ENCODE measurements around the gene MBD1.
A peak's percentile ranks its signal among the peaks of the same experiment; 100 is the strongest.
"Not testable (repeated sequence)": the region's sequence is repeated elsewhere in the genome, so short reads cannot be mapped to it uniquely, and the experiment has no call there.

The MBD1 gene

DNA sequence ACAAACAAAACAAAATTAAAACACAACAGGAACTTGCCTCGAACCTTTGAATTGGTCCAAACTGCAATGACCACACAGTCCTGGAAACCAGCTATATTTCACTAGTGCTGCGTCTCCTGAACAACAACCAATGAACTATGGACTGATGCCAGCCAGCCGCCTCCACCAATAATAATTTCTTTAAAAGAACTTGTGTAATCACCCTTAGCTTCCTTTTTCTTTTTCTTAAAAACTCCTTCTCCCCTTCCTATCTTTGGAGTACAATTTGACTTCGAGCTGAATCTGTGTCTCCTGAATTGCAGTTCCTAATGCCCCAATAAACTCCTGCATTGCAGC is 7.8 kb upstream of the MBD1 start:
- DNase-seq = no peak

DNA sequence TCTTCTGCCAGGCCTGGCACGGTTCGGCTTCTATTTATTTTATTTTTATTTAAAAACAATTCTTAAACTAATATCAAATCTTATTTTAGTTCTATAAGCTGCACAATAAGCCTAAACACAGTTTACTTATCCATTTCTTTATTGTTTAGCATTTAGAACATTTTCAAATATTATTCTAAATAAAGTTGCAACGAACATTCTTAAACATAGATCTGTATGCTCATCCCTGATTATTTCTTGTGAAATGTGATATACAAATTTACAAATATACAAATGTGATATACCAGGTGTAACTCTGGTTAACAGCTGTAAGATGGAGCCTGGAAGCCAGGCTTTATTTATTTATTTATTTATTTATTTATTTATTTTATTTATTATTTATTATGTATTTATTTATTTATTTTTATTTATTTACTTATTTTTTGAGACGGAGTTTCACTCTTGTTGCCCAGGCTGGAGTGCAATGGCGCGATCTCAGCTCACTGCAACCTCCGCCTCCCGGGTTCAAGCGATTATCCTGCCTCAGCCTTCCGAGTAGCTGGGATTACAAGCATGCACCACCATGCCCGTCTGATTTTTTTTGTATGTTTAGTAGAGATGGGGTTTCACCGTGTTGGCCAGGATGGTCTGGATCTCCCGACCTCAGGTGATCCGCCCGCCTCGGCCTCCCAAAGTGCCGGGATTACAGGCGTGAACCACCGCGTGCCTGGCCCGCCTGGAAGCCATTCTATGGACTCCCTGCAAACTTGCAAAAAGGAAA is 7.2 kb upstream of the MBD1 start:
- DNase-seq = not testable (repeated sequence)

GRCh38 chr18:50287441-50288347 is 6.4 kb upstream of the MBD1 start, which contains the start of gene CXXC1:
Gene CXXC1, minus strand, starts transcription at chr18:50287692. Its CDS starts 103 bp downstream, at chr18:50287589.
- DNase-seq = peak; percentile 97

DNA sequence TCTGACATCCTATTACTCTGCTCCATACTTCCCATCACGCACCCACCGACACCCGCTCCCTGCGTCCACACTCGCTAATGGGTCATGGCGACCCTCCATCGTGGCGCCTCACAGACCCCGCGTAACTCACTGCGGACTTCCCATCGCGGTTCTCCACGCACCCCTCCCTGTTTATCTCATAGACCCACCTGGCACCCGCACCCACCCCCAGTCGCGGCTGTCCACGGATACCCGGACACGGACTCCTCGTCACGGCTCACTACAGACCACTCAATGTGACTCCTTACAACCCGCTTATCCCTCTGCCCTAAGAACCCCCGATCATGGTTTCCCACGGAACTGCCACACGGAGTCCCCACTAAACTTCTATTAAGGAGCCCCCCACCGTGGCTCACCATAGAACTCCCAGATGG is 5.7 kb upstream of the MBD1 start:
- DNase-seq = no peak

DNA sequence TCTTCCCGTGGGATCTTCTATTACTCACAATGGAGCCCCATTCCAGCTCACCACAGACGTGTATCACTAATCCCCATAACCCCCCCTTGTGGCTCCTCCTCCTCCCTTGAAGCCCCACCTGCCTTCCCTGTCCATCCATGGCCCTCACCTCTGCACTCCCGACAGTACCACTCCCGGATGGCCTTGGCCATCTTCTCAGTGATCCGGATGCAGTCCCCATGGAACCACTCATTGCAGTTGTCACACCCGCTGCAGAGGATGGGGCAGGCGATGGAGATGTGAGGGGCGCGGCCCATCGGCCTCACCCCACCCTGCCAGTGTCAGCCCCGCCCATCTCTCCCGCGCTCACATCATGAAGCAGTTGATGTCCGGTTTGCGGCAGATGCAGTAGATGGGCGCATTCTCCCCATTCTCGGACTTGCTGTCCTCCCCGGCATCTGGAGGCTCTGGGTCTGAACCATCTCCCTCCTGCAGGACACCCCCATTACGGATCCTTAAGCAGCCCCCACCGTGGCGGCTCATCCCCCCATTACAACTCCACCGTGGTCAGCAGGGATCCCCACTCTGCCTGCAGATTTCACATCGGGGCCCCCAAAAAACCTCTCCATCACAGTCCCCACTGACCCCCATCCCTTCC is 5.2 kb upstream of the MBD1 start:
- no peak for DNase-seq

DNA sequence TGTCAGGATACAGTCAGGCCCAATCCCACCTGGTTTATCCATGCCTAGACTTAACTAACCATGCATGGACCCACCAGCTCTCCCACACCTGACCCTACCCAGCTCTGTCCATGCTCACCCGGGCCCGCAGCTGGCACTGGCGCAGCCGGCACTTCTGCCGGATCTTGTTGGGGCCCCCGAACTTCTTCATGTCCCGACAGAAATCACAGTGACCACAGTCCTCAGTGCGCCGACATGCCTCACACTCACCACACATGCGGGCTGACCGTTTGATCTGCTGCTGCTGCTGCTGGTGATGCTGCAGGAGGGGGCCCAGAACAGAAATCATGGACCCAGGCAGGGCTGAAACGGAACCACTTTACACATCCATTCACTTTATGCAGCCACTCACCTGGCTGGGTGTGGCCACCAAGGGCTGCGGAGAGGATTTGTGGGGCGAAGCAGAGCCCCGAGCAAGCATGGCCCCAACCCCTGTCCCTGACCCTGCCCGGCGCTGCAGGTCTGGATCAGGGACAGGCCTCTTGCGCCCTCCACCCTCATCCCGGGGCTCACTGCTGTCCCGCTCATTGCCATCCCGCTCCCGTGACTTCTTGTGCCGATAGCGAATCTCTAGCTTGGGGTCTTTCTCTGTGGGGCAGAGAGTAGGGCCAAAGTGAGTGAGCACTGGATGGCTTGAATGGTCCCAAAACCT is 4.5 kb upstream of the MBD1 start:
- no peak for DNase-seq

DNA sequence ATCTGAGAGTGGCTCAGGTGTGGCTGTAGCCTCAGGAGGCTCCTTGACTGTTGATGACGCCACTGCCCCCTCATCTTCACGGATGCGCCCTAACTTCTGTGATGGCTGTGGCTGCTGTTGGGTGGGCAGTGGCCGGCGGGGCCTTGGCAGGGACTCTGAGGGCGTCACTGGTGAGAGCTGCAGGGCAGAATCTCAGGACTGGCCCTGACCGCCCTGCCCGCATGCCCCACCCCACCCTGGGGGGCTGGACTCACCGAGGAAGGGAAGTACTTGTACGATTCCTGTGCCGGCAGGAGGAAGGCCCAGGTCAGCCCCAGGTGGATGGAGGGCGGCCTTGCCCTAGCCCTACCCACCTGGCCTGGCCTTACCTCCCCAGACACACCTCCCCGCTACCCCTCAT is 3.7 kb upstream of the MBD1 start:
- no peak for DNase-seq

- DNase-seq = no peak
These were observed 3.0 kb upstream of the MBD1 start for GRCh38 chr18:50284255-50284885.

DNA sequence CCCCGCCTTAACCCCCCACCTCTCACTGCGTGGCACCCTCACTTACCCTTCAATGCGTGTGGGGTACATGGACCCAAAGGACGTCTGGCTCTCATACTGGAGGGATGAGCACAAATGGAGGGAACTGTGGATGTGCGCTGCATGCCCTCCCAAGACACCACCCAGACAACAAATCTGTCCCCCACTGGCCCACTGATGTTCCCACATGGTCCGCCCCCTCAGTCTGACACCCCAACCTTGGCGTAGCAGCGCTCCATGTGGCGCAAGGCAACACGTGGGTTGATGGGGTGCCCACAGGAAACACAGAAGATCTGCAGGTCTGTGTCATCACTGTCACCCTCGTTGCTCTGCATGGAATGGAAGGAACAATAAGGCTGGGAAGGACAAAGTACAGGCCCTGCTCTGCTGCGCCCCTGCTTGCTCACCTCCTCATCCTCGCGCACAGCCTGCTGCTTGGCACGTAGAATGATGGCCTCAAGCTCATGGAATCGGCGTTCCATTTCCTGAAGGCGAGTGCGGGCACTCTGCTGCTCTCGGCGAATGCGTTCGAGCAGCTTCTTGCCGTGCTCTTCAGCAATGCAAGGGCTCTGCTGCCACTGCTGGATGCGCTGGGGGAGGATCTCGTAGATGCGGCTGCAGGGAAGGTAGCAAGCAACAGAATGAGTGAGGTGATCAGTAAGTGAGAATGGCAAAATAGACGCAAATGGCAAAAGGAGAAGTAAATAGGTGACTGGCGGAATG is 2.3 kb upstream of the MBD1 start:
- DNase-seq = no peak

GRCh38 chr18:50282521-50283335 is 1.4 kb upstream of the MBD1 start:
- no peak for DNase-seq

GRCh38 chr18:50281972-50282520 is 723 bp upstream of the MBD1 start:
- no peak for DNase-seq

DNA sequence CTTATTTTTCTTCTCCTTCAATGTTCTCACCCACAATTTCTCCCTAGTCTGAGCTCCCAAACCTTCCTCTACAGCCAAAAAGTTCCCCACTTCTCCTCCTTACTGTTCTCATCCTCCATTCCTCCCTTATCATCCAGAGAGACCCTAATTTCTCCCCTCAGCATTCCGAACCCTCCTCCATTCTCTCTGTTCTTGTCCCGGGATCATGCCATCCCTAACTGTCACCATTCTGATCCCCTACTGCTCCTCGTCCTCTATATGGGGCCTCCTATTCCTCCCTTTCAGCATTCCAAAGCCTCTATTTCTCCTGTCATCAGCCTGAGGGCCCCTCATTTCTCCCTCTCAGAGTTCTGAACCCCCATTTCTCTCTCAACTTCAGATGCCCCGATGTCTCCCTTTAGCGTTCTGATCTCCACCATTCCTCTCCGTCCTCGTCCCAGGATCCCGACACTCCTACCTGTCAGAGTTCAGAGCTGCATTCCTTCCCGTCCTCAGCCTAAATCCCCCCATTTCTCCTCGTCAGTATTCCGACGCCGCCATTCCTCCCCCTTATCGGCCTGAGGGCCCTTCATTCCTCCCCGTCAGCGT is 522 bp downstream of the MBD1 start:
- no peak for DNase-seq

DNA sequence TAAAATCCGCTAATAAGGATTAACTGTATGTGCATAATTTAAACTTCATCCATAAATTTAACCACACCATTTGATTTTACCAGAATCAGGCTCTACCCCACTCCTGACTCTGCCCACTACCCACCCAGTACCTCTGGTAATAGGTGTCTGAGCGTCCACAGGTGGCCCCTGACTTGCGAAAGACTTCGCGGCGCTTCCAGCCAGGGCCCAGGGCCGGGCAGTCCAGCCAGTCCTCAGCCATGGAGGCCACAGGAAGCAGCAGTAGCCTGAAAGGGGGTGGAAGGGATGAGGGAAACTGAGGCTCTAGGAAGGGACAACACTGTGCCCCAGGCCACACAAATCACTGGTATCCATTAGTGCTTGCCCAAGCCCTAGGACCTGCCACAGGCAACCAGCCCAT is 1.6 kb downstream of the MBD1 start:
- no peak for DNase-seq

DNA sequence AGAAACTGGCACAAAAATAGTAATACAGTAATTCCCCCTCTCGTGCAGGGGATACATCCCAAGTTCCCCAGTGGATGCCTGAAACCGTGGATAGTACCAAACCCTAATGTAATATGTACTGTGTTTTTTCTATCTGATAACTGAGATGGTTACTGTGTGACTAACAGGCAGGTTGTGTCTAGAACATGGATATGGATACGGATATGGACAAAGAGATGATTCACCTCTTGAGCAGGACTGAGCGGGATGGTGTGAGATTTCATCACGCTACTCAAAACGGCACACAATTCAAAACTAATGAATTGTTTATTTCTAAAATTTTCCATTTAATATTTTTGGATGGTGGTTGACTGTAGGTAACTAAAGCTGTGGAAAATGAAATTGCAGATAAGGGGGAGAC is 3.4 kb downstream of the MBD1 start:
- DNase-seq = no peak

GRCh38 chr18:50276452-50276851 is 4.9 kb downstream of the MBD1 start:
- no peak for DNase-seq

GRCh38 chr18:50275503-50276036 is 5.8 kb downstream of the MBD1 start:
- no peak for DNase-seq

DNA sequence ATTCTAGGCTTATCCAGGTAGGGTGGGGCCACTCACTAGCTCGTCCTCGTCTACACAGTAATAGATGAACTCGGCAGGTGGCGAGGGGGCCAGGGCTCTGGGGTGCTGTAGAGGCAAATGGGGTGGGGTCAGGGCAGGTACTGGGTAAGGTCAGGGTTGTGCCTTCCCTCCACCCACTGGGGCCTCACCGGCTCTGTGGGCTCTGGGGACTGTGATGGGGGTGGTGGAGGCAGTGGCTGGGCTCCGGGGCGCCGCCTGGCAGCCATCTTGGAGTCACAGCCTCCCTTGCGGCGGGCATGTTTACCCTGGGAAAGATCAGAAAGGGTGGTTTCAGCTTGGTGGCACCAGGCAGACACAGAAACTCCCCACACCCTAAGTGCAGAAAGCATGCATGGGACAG is 6.4 kb downstream of the MBD1 start:
- DNase-seq = no peak

- no peak for DNase-seq
These were observed 7.3 kb downstream of the MBD1 start for GRCh38 chr18:50274044-50274442.

DNA sequence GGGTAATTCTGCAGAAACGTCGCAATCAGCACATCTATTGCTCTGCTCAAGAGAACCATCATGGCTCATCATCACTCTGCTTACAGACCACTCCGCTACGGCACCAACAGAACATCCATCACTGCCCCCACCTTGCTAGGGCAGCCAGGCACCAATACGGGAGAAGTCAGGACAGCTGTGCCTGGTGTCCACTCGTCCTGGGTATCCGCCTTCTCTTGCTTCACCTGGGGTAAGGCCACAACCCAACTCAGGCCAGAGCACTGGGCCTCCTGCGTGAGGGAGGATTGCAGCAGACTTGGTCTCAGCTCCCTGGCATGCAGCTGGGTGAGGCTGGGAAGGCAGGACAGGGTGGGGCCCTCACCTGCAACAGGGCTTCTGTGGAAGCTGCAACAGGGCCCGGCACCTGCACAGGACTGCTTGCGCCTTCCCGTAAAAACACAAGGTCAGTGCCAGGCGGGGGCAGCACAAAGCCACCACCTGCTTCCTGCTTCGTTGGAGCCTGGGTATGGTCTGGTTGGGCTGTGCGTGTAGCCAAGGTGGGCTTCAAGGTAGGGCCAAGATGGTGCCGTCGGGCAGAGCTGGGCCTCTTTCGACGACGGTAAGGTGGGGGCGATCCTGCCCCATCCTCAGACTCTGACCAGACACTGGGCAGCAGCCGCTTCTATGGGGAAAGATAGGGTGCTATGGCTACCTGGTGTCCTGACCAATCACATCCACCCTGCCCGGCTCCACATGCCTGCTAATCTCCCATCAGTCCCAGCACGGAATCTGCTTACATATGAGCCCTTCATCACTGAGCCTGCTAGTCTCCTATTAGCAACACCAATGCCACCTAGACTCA is 7.9 kb downstream of the MBD1 start:
- no peak for DNase-seq

Data from activated naive CD4-positive, alpha-beta T cell treated with anti-CD3 and anti-CD28 coated beads, Interleukin-2, amount 50 U/mL, for 16 hours (primary cell).